ENCODE results near the gene TTC34. TPM values are rescaled to one million over a fixed set of nuclear protein-coding genes. Genes with fewer than 3 reads are reported as not detected.

TTC34 gene
- total RNA-seq, 2 experiments from 2014 or later, result 0.79 to 0.81 TPM

GRCh38 chr1:2809656-2810055, 8.2 kb upstream of the TTC34 start:
- Mint-ChIP-seq H3K4me3 (no peak overlapping the region), H3K27me3 (peaks cover 2% of the 10 kb centered on the region), H3K36me3 (ENCODE audit: low read depth) (no peaks in the 10 kb centered on the region), H3K27ac (no peak overlapping the region), H3K9me3 (no peaks in the 10 kb centered on the region), H3K4me1 (ENCODE audit: low read depth) (no peaks in the 10 kb centered on the region)
- intact Hi-C loops (cut with micrococcal nuclease), result no loop called here
- ChIA-PET CTCF (no interaction called here), POLR2A (no interaction called here)
- ATAC-seq, result no peak
- TF ChIP-seq CTCF (IDR thresholded peaks at IDR 0.05), result no peak
- no peak for DNase-seq

- ChIA-PET CTCF (no interaction called here), POLR2A (no interaction called here)
- Mint-ChIP-seq H3K36me3 (ENCODE audit: low read depth) (no peaks in the 10 kb centered on the region), H3K4me3 (no peak overlapping the region), H3K9me3 (no peaks in the 10 kb centered on the region), H3K4me1 (ENCODE audit: low read depth) (no peaks in the 10 kb centered on the region), H3K27ac (no peak overlapping the region), H3K27me3 (peaks cover 2% of the 10 kb centered on the region)
- intact Hi-C loops (cut with micrococcal nuclease), result no loop called here
- ATAC-seq (no peak), DNase-seq (no peak)
- TF ChIP-seq CTCF (IDR thresholded peaks at IDR 0.05), result no peak
Observed at GRCh38 chr1:2808831-2809605, 7.5 kb upstream of the TTC34 start.

GRCh38 chr1:2808386-2808705, 6.9 kb upstream of the TTC34 start:
- DNase-seq (no peak), ATAC-seq (no peak)
- Mint-ChIP-seq H3K4me1 (ENCODE audit: low read depth) (no peaks in the 10 kb centered on the region), H3K27me3 (peaks cover 2% of the 10 kb centered on the region), H3K9me3 (no peaks in the 10 kb centered on the region), H3K36me3 (ENCODE audit: low read depth) (no peaks in the 10 kb centered on the region), H3K4me3 (no peak overlapping the region), H3K27ac (no peak overlapping the region)
- TF ChIP-seq CTCF (IDR thresholded peaks at IDR 0.05), result no peak
- CTCF ChIA-PET, result no interaction called here
- POLR2A ChIA-PET, result no interaction called here
- intact Hi-C loops (cut with micrococcal nuclease), result no loop called here

- no peaks in the 10 kb centered on the region for H3K36me3 Mint-ChIP-seq (ENCODE audit: low read depth)
Observed at GRCh38 chr1:2807678-2808385, 6.3 kb upstream of the TTC34 start.

More at GRCh38 chr1:2807678-2808385, 6.3 kb upstream of the TTC34 start:
- no peaks in the 10 kb centered on the region for H3K4me1 Mint-ChIP-seq (ENCODE audit: low read depth)
- H3K4me3 Mint-ChIP-seq, result no peak overlapping the region
- DNase-seq (no peak), ATAC-seq (no peak)
- CTCF ChIA-PET, result no interaction called here
- peaks cover 2% of the 10 kb centered on the region for H3K27me3 Mint-ChIP-seq
- no peak for TF ChIP-seq CTCF (IDR thresholded peaks at IDR 0.05)
- POLR2A ChIA-PET, result no interaction called here
- H3K9me3 Mint-ChIP-seq, result no peaks in the 10 kb centered on the region
- H3K27ac Mint-ChIP-seq, result no peak overlapping the region
- intact Hi-C loops (cut with micrococcal nuclease), result no loop called here
